GM23338 (cell line): Measurements from ENCODE around the gene CDH15.
A peak's percentile ranks its signal among the peaks of the same experiment; 100 is the strongest.

Source experiments
- CREB1 ChIP-seq: fragments of 250-450 bp; sonication (Bioruptor Pico); IDR thresholded peaks from 2 replicates; pipeline ENCODE4 v1.5.0; 2020; ENCODE audit warnings: low read depth, mild to moderate bottlenecking, moderate library complexity
- ETS1 ChIP-seq: IDR thresholded peaks from 2 replicates; pipeline ENCODE4 v1.6.1; 2016; ENCODE audit warnings: antibody characterized with exemption
- EZH2 ChIP-seq: fragments of 200-600 bp; sonication (generic); IDR thresholded peaks from one replicate; pipeline ENCODE4 v1.8.0; 2017; ENCODE audit warnings: antibody characterized with exemption, mild to moderate bottlenecking, low read depth; ENCODE audit not compliant: unreplicated experiment
- EZH2phosphoT487 ChIP-seq: fragments of 200-600 bp; sonication (generic); IDR thresholded peaks from one replicate; pipeline ENCODE4 v1.8.1; 2018; ENCODE audit warnings: antibody characterized with exemption; ENCODE audit not compliant: unreplicated experiment
- JUNB ChIP-seq: IDR thresholded peaks from one replicate; pipeline ENCODE4 v1.6.1; 2016; ENCODE audit warnings: antibody characterized with exemption; ENCODE audit not compliant: unreplicated experiment
- POLR2AphosphoS5 ChIP-seq: IDR thresholded peaks from 2 replicates; pipeline ENCODE4 v1.6.1; 2016; ENCODE audit warnings: antibody characterized with exemption, low read depth
- TF ChIP-seq, protein P1 (sequence below), 2 experiments: fragments of 200-600 bp in 1 of 2; sonication (generic) in 1 of 2; conservative IDR thresholded peaks; 2 replicates each; pipeline versions ENCODE4 v1.5.1 to v1.6.1; 2016 to 2017; ENCODE audit warnings: antibody characterized with exemption in 2 of 2, low read depth in 2 of 2, mild to moderate bottlenecking in 2 of 2, moderate library complexity in 1 of 2
- TF ChIP-seq, protein P2 (sequence below): IDR thresholded peaks from one replicate; pipeline ENCODE4 v1.6.1; 2018; ENCODE audit warnings: antibody characterized with exemption; ENCODE audit not compliant: unreplicated experiment

DNA sequence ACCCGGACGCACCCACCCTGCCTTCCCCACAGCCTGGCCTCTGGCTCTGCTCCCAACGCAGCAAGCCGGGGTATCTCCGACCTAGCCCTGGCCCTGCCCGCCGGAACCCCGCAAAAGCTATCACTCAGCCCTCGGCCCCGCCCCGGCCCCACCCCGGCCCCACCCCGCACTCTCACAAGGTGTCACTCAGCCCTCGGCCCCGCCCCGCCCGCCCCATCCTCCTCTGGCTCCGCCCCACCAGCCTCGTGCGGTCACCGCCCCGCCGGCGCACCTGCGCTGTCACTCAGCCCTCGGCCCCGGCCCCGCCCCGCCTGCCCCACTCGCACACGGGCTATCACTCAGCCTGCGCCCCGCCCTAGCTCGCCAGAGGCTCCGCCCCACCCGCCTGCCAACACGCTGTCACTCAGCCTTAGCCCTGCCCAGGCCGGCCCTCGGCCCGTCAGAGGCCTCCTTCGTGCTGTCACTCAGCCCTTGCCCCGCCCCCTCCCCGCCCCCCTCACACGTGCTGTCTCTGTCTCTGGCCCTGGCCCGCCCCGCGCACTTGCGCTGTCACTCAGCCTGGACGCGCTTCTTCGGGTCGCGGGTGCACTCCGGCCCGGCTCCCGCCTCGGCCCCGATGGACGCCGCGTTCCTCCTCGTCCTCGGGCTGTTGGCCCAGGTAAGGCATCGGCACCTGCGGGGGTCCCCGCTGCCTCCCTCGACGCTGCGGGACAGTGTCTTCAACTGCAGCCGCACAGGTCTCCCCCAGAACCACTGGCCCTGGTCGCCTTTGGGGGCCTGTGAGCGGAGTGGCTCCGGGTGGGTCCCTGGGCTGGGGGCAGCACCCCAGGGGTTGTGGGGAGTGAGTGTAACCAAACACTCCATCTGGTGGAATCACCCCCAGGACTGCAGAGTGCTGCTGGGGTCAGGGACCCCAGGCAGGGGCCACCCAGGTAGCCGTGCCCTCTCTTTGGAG is at the start of gene CDH15:
- TF ChIP-seq, protein P1, sequence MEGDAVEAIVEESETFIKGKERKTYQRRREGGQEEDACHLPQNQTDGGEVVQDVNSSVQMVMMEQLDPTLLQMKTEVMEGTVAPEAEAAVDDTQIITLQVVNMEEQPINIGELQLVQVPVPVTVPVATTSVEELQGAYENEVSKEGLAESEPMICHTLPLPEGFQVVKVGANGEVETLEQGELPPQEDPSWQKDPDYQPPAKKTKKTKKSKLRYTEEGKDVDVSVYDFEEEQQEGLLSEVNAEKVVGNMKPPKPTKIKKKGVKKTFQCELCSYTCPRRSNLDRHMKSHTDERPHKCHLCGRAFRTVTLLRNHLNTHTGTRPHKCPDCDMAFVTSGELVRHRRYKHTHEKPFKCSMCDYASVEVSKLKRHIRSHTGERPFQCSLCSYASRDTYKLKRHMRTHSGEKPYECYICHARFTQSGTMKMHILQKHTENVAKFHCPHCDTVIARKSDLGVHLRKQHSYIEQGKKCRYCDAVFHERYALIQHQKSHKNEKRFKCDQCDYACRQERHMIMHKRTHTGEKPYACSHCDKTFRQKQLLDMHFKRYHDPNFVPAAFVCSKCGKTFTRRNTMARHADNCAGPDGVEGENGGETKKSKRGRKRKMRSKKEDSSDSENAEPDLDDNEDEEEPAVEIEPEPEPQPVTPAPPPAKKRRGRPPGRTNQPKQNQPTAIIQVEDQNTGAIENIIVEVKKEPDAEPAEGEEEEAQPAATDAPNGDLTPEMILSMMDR (conservative IDR thresholded peaks at IDR 0.05; ENCODE audit: low read depth in 2 of 2), result no peak
- TF ChIP-seq POLR2AphosphoS5 (no peak), CREB1 (CRISPR knock-in tag) (0 out of 2 replicates have a peak, but pooled peaks have one; percentile 3), EZH2phosphoT487 (no peak), EZH2 (no peak), JUNB (no peak), ETS1 (no peak)
- TF ChIP-seq, protein P2, sequence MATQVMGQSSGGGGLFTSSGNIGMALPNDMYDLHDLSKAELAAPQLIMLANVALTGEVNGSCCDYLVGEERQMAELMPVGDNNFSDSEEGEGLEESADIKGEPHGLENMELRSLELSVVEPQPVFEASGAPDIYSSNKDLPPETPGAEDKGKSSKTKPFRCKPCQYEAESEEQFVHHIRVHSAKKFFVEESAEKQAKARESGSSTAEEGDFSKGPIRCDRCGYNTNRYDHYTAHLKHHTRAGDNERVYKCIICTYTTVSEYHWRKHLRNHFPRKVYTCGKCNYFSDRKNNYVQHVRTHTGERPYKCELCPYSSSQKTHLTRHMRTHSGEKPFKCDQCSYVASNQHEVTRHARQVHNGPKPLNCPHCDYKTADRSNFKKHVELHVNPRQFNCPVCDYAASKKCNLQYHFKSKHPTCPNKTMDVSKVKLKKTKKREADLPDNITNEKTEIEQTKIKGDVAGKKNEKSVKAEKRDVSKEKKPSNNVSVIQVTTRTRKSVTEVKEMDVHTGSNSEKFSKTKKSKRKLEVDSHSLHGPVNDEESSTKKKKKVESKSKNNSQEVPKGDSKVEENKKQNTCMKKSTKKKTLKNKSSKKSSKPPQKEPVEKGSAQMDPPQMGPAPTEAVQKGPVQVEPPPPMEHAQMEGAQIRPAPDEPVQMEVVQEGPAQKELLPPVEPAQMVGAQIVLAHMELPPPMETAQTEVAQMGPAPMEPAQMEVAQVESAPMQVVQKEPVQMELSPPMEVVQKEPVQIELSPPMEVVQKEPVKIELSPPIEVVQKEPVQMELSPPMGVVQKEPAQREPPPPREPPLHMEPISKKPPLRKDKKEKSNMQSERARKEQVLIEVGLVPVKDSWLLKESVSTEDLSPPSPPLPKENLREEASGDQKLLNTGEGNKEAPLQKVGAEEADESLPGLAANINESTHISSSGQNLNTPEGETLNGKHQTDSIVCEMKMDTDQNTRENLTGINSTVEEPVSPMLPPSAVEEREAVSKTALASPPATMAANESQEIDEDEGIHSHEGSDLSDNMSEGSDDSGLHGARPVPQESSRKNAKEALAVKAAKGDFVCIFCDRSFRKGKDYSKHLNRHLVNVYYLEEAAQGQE, result no peak
